Adrenal gland (tissue), 12 donors: ENCODE results near the gene CASP4. TPM values are rescaled to one million over a fixed set of nuclear protein-coding genes. Genes with fewer than 3 reads are reported as not detected.

Experiments used
- DNase-seq, 7 donors: peaks; one replicate each; pipeline ENCODE4 v3.0.0-alpha.2; 2019 to 2020
- H3K27ac ChIP-seq, 5 donors: fragments of 200-600 bp; sonication (generic) in 4 of 5; 1 replicate in 3 of 5; 2 replicates in 2 of 5; pipeline versions ENCODE4 v1.5.1 to v1.8.0; 2016 to 2020; ENCODE audit warnings: mild to moderate bottlenecking in 1 of 5
- H3K27me3 ChIP-seq: fragments of 200-600 bp; 2 replicates; pipeline ENCODE4 v1.8.0; 2021
- H3K36me3 ChIP-seq, 2 donors: fragments of 200-600 bp; replicated peaks in 1 of 2; 1 replicate in 1 of 2; 2 replicates in 1 of 2; pipeline versions ENCODE4 v1.5.1 to v1.8.0; 2018 to 2022
- H3K4me1 ChIP-seq, 2 donors: fragments of 200-600 bp; replicated peaks in 1 of 2; 1 replicate in 1 of 2; 2 replicates in 1 of 2; pipeline versions ENCODE4 v1.5.1 to v1.8.0; 2018 to 2021
- H3K4me3 ChIP-seq, 4 donors: fragments of 200-600 bp; sonication (generic) in 3 of 4; one replicate each; pipeline ENCODE4 v1.5.1; 2016 to 2018
- H3K9me3 ChIP-seq, 3 donors: fragments of 200-600 bp; sonication (generic) in 1 of 3; replicated peaks in 1 of 3; 1 replicate in 2 of 3; 2 replicates in 1 of 3; pipeline versions ENCODE4 v1.5.1 to v1.8.0; 2016 to 2021
- CTCF ChIP-seq, 6 experiments: fragments of 450-650 bp in 4 of 6; fragments of 200-600 bp in 2 of 6; sonication (generic) in 1 of 6; IDR thresholded peaks; 1 replicate in 5 of 6; 2 replicates in 1 of 6; pipeline versions ENCODE4 v1.5.1 to v1.8.0; 2016 to 2021; ENCODE audit warnings: antibody characterized with exemption in 6 of 6, mild to moderate bottlenecking in 2 of 6, moderate library complexity in 1 of 6
- POLR2A ChIP-seq, 2 donors: fragments of 450-650 bp; IDR thresholded peaks; one replicate each; pipeline ENCODE4 v1.6.1; 2017; ENCODE audit warnings: antibody characterized with exemption in 2 of 2, mild to moderate bottlenecking in 2 of 2, moderate library complexity in 1 of 2
- WGBS, 4 donors: extraction: QIAGEN DNeasy Blood & Tissue Kit in 2 of 4; methylation state at CpG; one replicate each; pipeline versions ENCODE4 v1.1.5 to v1.1.7; 2013 to 2017; 5-methylcytosine and 5-hydroxymethylcytosine counted together
- intact Hi-C, 2 donors: fragments of 100-400 bp; cut with DNase I; formaldehyde crosslinking; loops; one replicate each; pipeline versions ENCODE4 v1.14.1 to v1.15.0; 2022 to 2023
- polyA plus RNA-seq, 3 donors: library from polyadenylated mRNA; stranded (reverse); fragments of 200-250 nt in 2 of 3; fragments of 350-450 nt in 1 of 3; fragmentation: Illumina TruSeq in 1 of 3; extraction: RNeasy Lipid Tissue Mini Kit (QIAGEN cat#74804) in 1 of 3; gene quantifications; one replicate each; pipeline ENCODE4 v1.2.3, GENCODE V29; 2013 to 2014
- total RNA-seq, 9 donors: library from RNA; depleted of rRNA in 4 of 9; stranded (reverse); fragments of >200 nt in 4 of 9; fragments of 120-200 nt in 1 of 9; fragmentation: NEBNext Ultra II Directional in 1 of 9; extraction: Animal tissue kit (Norgen Biotek cat#: 25700) in 1 of 9; gene quantifications; one replicate each; pipeline versions ENCODE4 v1.1.0 to v1.2.4, GENCODE V29; 2013 to 2023
- donor health status: healthy with polysubstance abuse.
- donor health status: Bipolar disorder and iron deficiency.
- donor health status: DM: yes; HTN: yes; CAD: no.
- donor health status: DM: no; HTN: no; CAD: no.
- donor health status: DM: no; HTN: no; CAD: no.
- donor health status: DM: yes; HTN: yes; CAD: no.

Gene CASP4
- total and polyA plus RNA-seq, 12 donors: 29.0 to 81.2 (median 49.9) TPM

GRCh38 chr11:104905271-104905670 is 63.1 kb downstream of the CASP4 start:
- 82 to 89% (median 85%) methylated on average over 4 of the region's 4 CpGs for WGBS, 4 donors
- intact Hi-C loops: no loop called here
- Histone ChIP-seq H3K4me1 (no peaks in the 10 kb centered on the region), H3K27ac (no peak overlapping the region), H3K27me3 (no peaks in the 10 kb centered on the region), H3K9me3 (no peaks in the 10 kb centered on the region), H3K4me3 (no peak overlapping the region), H3K36me3 (no peaks in the 10 kb centered on the region)
- TF ChIP-seq POLR2A (IDR thresholded peaks at IDR 0.05) (no peak), CTCF (IDR thresholded peaks at IDR 0.05) (no peak)
- DNase-seq: no peak

DNA sequence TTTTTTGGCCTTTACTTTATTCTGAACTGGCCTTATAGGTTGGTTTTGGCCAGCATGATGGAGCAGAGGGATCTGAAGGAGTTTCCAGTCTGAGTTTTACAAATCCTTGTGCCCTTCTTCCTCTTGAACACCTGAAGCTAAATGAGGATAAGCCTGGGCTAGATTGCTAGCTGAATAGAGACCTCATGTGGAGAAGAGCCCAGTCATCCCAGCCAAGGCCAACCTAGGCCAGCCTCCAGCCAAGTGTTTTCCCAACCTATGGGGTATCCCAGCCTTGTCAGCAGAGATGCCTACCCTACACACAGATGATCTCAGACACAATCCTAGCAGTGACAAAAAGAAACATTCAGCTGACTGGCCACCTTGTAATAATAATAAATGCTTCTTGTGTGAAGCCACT is 69.1 kb downstream of the CASP4 start:
- DNase-seq: no peak
- peak overlapping the region in 1 of 5 donors; percentile 67 for H3K27ac ChIP-seq
- intact Hi-C loops: no loop called here
- no peak for TF ChIP-seq CTCF (IDR thresholded peaks at IDR 0.05)
- no peak for TF ChIP-seq POLR2A (IDR thresholded peaks at IDR 0.05)
- no peak overlapping the region for H3K4me3 ChIP-seq
- H3K4me1 ChIP-seq: no peaks in the 10 kb centered on the region
- H3K27me3 ChIP-seq: no peaks in the 10 kb centered on the region
- no peaks in the 10 kb centered on the region for H3K9me3 ChIP-seq
- H3K36me3 ChIP-seq: no peaks in the 10 kb centered on the region

GRCh38 chr11:104898685-104899013 is 69.7 kb downstream of the CASP4 start:
- H3K9me3 ChIP-seq: no peaks in the 10 kb centered on the region
- no peaks in the 10 kb centered on the region for H3K27me3 ChIP-seq
- H3K4me1 ChIP-seq: no peaks in the 10 kb centered on the region
- DNase-seq: no peak
- 46 to 66% (median 62%) methylated on average over 1 of the region's 1 CpG for WGBS, 4 donors
- peak overlapping the region in 1 of 4 donors; percentile 41 for H3K4me3 ChIP-seq
- no peak for TF ChIP-seq CTCF (IDR thresholded peaks at IDR 0.05)
- TF ChIP-seq POLR2A (IDR thresholded peaks at IDR 0.05): no peak
- intact Hi-C loops: no loop called here
- H3K36me3 ChIP-seq: no peaks in the 10 kb centered on the region
- H3K27ac ChIP-seq: peak overlapping the region in 2 of 5 donors; percentile 45 to 67

GRCh38 chr11:104897891-104898684 is 70.3 kb downstream of the CASP4 start, which contains the start of gene CASP12:
Gene CASP12 (minus strand): TSS chr11:104898460.
- H3K36me3 ChIP-seq: no peaks in the 10 kb centered on the region
- intact Hi-C loops: no loop called here
- no peak for DNase-seq

More at GRCh38 chr11:104897891-104898684, 70.3 kb downstream of the CASP4 start, which contains the start of gene CASP12:
- WGBS, 4 donors: 47 to 56% (median 52%) methylated on average over 9 of the region's 9 CpGs
- no peaks in the 10 kb centered on the region for H3K9me3 ChIP-seq
- H3K27ac ChIP-seq: peak within 1 kb of the TSS in 2 of 5 donors; percentile 45 to 67
- no peaks in the 10 kb centered on the region for H3K27me3 ChIP-seq
- TF ChIP-seq CTCF (IDR thresholded peaks at IDR 0.05) (no peak), POLR2A (IDR thresholded peaks at IDR 0.05) (no peak)
- H3K4me1 ChIP-seq: no peaks in the 10 kb centered on the region
- peak within 1 kb of the TSS in 1 of 4 donors; percentile 41 for H3K4me3 ChIP-seq
